Ovary (tissue), 9 donors: Measurements from ENCODE around the gene KRTAP1-4. TPM values are rescaled to one million over a fixed set of nuclear protein-coding genes. Genes with fewer than 3 reads are reported as not detected.
"Not testable (repeated sequence)": the region's sequence is repeated elsewhere in the genome, so short reads cannot be mapped to it uniquely, and the experiment has no call there.

Experiments
- DNase-seq, 5 donors: peaks; one replicate each; pipeline ENCODE4 v3.0.0-alpha.2; 2019 to 2020
- H3K27ac ChIP-seq, 2 donors: fragments of 200-600 bp; one replicate each; pipeline versions ENCODE4 v1.5.1 to v1.8.0; 2019 to 2022
- H3K27me3 ChIP-seq: fragments of 200-600 bp; one replicate; pipeline ENCODE4 v1.8.0; 2022
- H3K36me3 ChIP-seq: fragments of 200-600 bp; sonication (generic); one replicate; pipeline ENCODE4 v1.5.1; 2019
- H3K4me1 ChIP-seq: one replicate; pipeline ENCODE4 v1.8.1; 2013; ENCODE audit warnings: mild to moderate bottlenecking, moderate library complexity; ENCODE audit not compliant: insufficient read depth
- H3K4me3 ChIP-seq: fragments of 200-600 bp; sonication (generic); one replicate; pipeline ENCODE4 v1.5.1; 2017
- H3K9me3 ChIP-seq, 2 donors: fragments of 200-600 bp in 1 of 2; sonication (generic) in 1 of 2; one replicate each; pipeline versions ENCODE4 v1.5.1 to v1.8.1; 2013 to 2019; ENCODE audit warnings: mild to moderate bottlenecking in 1 of 2, moderate library complexity in 1 of 2
- EP300 ChIP-seq: sonication (generic); formaldehyde crosslinking; IDR thresholded peaks from one replicate; pipeline ENCODE4 v1.6.1; 2017; ENCODE audit warnings: antibody characterized with exemption
- POLR2A ChIP-seq: fragments of 450-650 bp; IDR thresholded peaks from one replicate; pipeline ENCODE4 v1.6.1; 2017; ENCODE audit warnings: antibody characterized with exemption, mild to moderate bottlenecking, moderate library complexity
- WGBS, 3 donors: extraction: QIAGEN DNeasy Blood & Tissue Kit in 1 of 3; methylation state at CpG; one replicate each; pipeline versions ENCODE4 v1.1.5 to v1.1.7; 2013 to 2017; 5-methylcytosine and 5-hydroxymethylcytosine counted together
- intact Hi-C, 4 donors: fragments of 100-400 bp; cut with DNase I; formaldehyde crosslinking; loops; one replicate each; pipeline versions ENCODE4 v1.11.0 to v1.15.1; 2022 to 2023
- polyA plus RNA-seq, 2 donors: library from polyadenylated mRNA; stranded (reverse); fragments of 200-250 nt in 1 of 2; fragments of 350-450 nt in 1 of 2; fragmentation: Illumina TruSeq in 1 of 2; extraction: RNeasy Lipid Tissue Mini Kit (QIAGEN cat#74804) in 1 of 2; gene quantifications; one replicate each; pipeline ENCODE4 v1.2.3, GENCODE V29; 2013 to 2014
- total RNA-seq, 7 donors: library from RNA; depleted of rRNA in 2 of 7; stranded (reverse); fragments of >200 nt in 2 of 7; fragmentation: NEBNext Ultra II Directional in 3 of 7; extraction: Animal tissue kit (Norgen Biotek cat#: 25700) in 3 of 7; gene quantifications; one replicate each; pipeline versions ENCODE4 v1.1.0 to v1.2.4, GENCODE V29; 2016 to 2023
- TF ChIP-seq, protein P1 (sequence below), 3 donors: fragments of 450-650 bp in 2 of 3; fragments of 200-600 bp in 1 of 3; IDR thresholded peaks; one replicate each; pipeline versions ENCODE4 v1.5.1 to v1.8.0; 2016 to 2022; ENCODE audit warnings: antibody characterized with exemption in 3 of 3, mild to moderate bottlenecking in 1 of 3
- donor health status: DM: no; HTN: no; CAD: no; lungs with moderate emphysema.
- donor health status: DM: no; HTN: no; CAD: no.
- donor health status: Bipolar disorder and iron deficiency.
- donor health status: DM: yes; HTN: yes; CAD: no.
- donor health status: DM: no; HTN: no; CAD: no.
- donor health status: DM: yes; HTN: yes; CAD: no.

KRTAP1-4 gene
- total and polyA plus RNA-seq, 9 donors: not detected

DNA sequence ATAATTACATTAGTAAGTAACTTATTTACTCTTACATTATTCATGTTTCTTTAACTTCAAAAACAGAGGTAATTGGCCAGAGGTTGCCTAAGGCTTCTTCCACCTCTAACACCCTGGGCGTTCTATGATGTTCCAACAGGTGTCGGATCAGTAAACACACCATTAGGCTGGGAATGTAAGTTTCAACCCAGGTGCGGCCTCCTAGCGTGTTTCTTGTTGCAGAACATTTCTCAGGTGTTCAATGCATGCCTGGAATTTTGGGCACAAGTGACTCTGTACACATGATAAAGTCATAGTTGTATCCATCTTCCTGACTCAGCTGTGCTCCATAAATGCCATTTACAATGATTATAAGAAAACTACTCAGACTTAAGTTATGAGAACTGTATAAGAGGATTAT is 24.0 kb upstream of the KRTAP1-4 start:
- H3K4me1 ChIP-seq: no peaks in the 10 kb centered on the region
- no peaks in the 10 kb centered on the region for H3K9me3 ChIP-seq
- H3K36me3 ChIP-seq: no peaks in the 10 kb centered on the region
- no peak for DNase-seq
- TF ChIP-seq, protein P1, sequence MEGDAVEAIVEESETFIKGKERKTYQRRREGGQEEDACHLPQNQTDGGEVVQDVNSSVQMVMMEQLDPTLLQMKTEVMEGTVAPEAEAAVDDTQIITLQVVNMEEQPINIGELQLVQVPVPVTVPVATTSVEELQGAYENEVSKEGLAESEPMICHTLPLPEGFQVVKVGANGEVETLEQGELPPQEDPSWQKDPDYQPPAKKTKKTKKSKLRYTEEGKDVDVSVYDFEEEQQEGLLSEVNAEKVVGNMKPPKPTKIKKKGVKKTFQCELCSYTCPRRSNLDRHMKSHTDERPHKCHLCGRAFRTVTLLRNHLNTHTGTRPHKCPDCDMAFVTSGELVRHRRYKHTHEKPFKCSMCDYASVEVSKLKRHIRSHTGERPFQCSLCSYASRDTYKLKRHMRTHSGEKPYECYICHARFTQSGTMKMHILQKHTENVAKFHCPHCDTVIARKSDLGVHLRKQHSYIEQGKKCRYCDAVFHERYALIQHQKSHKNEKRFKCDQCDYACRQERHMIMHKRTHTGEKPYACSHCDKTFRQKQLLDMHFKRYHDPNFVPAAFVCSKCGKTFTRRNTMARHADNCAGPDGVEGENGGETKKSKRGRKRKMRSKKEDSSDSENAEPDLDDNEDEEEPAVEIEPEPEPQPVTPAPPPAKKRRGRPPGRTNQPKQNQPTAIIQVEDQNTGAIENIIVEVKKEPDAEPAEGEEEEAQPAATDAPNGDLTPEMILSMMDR (IDR thresholded peaks at IDR 0.05): no peak
- TF ChIP-seq POLR2A (no peak), EP300 (no peak)
- intact Hi-C loops: no loop called here
- H3K27me3 ChIP-seq: no peaks in the 10 kb centered on the region
- H3K27ac ChIP-seq: no peak overlapping the region
- 95 to 97% (median 96%) methylated on average over 4 of the region's 4 CpGs for whole genome bisulfite sequencing, 3 donors
- H3K4me3 ChIP-seq: no peak overlapping the region

DNA sequence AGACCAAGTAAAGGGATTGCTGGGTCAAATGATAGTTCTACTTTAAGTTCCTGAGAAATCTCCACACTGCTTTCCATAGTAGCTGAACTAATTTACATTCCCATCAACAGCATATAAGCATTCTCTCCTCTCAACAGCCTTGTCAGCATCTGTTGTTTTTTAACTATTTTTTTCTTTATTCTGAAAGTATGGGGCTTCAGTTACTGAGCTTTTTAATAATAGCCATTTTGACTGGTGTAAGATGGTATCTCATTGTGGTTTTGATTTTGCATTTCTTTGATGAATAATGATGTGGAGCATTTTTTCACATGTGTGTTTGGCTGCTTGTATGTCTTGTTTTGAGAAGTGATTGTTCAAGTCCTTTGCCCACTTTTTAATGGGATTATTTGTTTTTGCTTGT is 22.6 kb upstream of the KRTAP1-4 start:
- no peak overlapping the region for H3K4me3 ChIP-seq
- TF ChIP-seq, protein P1 (IDR thresholded peaks at IDR 0.05): no peak
- TF ChIP-seq POLR2A (no peak), EP300 (no peak)
- no peaks in the 10 kb centered on the region for H3K36me3 ChIP-seq

DNA sequence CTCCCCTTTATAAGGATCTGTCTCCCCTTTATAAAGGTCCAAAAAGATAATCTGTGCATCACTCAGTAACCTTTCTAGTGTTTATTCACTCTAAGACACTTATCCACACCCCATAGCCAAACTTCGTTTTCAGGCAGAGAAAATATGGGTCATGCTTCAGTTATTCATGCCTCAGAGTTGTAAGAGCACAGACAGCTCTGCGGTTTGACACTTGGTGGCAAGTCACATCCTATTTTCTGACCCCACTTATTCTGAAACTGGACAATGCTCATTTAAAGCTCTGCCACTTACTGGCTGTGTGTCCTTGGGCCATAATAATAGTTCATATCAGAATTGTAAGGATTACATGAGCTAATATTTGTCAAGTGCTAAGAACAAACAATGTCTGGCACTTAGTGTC is 19.1 kb upstream of the KRTAP1-4 start:
- TF ChIP-seq POLR2A (no peak), EP300 (no peak)
- TF ChIP-seq, protein P1 (IDR thresholded peaks at IDR 0.05): no peak
- no peaks in the 10 kb centered on the region for H3K9me3 ChIP-seq
- no peaks in the 10 kb centered on the region for H3K27me3 ChIP-seq
- H3K4me3 ChIP-seq: no peak overlapping the region
- no peaks in the 10 kb centered on the region for H3K36me3 ChIP-seq
- WGBS, 3 donors: 32 to 35% (median 34%) methylated on average over 2 of the region's 2 CpGs
- no peaks in the 10 kb centered on the region for H3K4me1 ChIP-seq
- intact Hi-C loops: no loop called here
- H3K27ac ChIP-seq: no peak overlapping the region
- no peak for DNase-seq

More for the DNA sequence above, 22.6 kb upstream of the KRTAP1-4 start:
- DNase-seq: no peak
- H3K9me3 ChIP-seq: no peaks in the 10 kb centered on the region
- intact Hi-C loops: no loop called here
- H3K27ac ChIP-seq: no peak overlapping the region
- no peaks in the 10 kb centered on the region for H3K4me1 ChIP-seq
- H3K27me3 ChIP-seq: no peaks in the 10 kb centered on the region

GRCh38 chr17:41048441-41048840 is 18.4 kb upstream of the KRTAP1-4 start:
- H3K9me3 ChIP-seq: no peaks in the 10 kb centered on the region
- H3K4me1 ChIP-seq: no peaks in the 10 kb centered on the region
- H3K36me3 ChIP-seq: no peaks in the 10 kb centered on the region
- intact Hi-C loops: no loop called here
- TF ChIP-seq POLR2A: no peak
- TF ChIP-seq EP300: no peak
- TF ChIP-seq, protein P1 (IDR thresholded peaks at IDR 0.05): no peak
- DNase-seq: no peak
- 32 to 48% (median 33%) methylated on average over 7 of the region's 7 CpGs for WGBS, 3 donors
- no peak overlapping the region for H3K27ac ChIP-seq
- H3K4me3 ChIP-seq: no peak overlapping the region
- no peaks in the 10 kb centered on the region for H3K27me3 ChIP-seq

DNA sequence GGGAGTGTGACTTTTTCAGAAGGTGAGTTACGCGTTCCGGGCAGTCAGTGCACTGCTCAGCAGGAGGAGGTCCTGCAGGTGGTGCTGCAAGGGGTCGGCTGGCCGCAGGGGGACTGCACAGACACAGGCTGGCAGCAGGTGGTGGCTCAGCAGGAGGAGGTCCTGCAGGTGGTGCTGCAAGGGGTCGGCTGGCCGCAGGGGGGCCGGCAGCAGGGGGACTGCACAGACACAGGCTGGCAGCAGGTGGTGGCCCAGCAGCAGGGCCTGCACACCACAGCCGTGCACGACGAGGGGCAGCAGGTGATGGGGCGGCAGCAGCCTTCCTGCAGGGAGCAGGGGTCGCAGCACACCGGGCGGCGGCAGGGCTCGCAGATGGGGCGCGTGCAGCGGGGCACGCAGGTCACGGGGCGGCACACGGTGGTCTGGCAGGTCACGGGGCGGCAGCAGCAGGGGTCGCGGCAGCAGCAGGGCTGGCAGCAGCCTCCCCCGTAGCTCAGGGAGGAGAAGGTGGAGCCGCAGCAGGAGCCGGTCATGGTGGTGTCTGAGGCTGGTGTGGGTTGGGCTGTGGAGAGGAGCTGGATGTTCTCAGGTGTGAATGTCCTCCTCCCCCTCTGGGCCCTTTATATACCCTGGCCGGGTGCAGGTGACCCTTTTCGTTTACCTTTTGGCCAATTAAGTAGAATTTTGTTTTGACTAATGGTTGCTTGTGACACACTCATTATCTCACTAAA is 16.9 kb upstream of the KRTAP1-4 start, which contains the start of gene KRTAP2-1:
TSS of gene KRTAP2-1 (minus strand) at position 582 of the 731 bp plus-strand sequence. CDS start at position 533, 49 bp downstream.
- intact Hi-C loops, H3K36me3 ChIP-seq, H3K9me3 ChIP-seq, H3K4me3 ChIP-seq, H3K4me1 ChIP-seq, H3K27me3 ChIP-seq, H3K27ac ChIP-seq, DNase-seq: not testable (repeated sequence)
- WGBS, 3 donors: 57 to 70% (median 67%) methylated on average over 10 to 12 of the region's 33 CpGs
